A549 (cell line): ENCODE results near the gene ASXL2.

ENCODE experiments used
- EP300 ChIP-seq, 2 experiments: fragments of >200 bp; sonication (Bioruptor Twin); formaldehyde crosslinking; IDR thresholded peaks; 2 replicates in 1 of 2; 3 replicates in 1 of 2; pipeline ENCODE4 v1.6.1; 2016 to 2017
- NPAS2 ChIP-seq: fragments of 250-450 bp; sonication (Bioruptor Pico); IDR thresholded peaks from 2 replicates; pipeline ENCODE4 v1.8.0; 2022; ENCODE audit warnings: mild to moderate bottlenecking, moderate library complexity, borderline replicate concordance
- POLR2A ChIP-seq: IDR thresholded peaks from 2 replicates; pipeline ENCODE4 v1.6.1; 2012; ENCODE audit warnings: mild to moderate bottlenecking, low read length
- ZC3H11A ChIP-seq: fragments of 450-650 bp; IDR thresholded peaks from 2 replicates; pipeline ENCODE4 v1.6.1; 2014; ENCODE audit warnings: antibody characterized with exemption, mild to moderate bottlenecking
- ZNF302 ChIP-seq: fragments of 250-450 bp; sonication (Bioruptor Pico); IDR thresholded peaks from 2 replicates; pipeline ENCODE4 v1.9.0; 2021; ENCODE audit warnings: inconsistent platforms, mild to moderate bottlenecking, moderate library complexity
- TF ChIP-seq, protein P1 (sequence below): fragments of >200 bp; sonication (Bioruptor Twin); formaldehyde crosslinking; IDR thresholded peaks from 3 replicates; pipeline ENCODE4 v1.5.1; 2016
- TF ChIP-seq, protein P2 (sequence below): fragments of 450-650 bp; IDR thresholded peaks from 2 replicates; pipeline ENCODE4 v1.6.1; 2014; ENCODE audit warnings: antibody characterized with exemption
- TF ChIP-seq, protein P3 (sequence below): IDR thresholded peaks from 2 replicates; pipeline ENCODE4 v1.6.1; 2012

DNA sequence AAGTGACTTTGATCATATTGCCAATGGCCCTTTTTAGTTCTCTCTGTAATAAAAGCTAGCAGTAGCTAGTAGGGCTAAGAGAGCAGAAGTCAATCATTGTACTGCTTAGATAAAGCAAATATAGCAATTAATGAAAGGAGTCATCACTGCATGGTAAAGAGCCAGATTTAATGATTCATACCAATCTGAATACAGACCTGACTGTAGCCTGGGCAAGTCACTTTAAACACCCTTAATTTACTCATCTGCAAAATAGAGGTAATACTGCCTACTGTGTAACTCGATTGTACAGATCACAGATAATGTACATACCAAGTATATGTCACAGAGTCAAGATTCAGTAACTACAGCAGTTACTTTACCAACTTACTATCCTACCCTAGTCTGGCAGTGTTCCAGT, 63.6 kb downstream of the ASXL2 start:
- no peak for TF ChIP-seq NPAS2 (CRISPR knock-in tag)
- TF ChIP-seq, protein P1, sequence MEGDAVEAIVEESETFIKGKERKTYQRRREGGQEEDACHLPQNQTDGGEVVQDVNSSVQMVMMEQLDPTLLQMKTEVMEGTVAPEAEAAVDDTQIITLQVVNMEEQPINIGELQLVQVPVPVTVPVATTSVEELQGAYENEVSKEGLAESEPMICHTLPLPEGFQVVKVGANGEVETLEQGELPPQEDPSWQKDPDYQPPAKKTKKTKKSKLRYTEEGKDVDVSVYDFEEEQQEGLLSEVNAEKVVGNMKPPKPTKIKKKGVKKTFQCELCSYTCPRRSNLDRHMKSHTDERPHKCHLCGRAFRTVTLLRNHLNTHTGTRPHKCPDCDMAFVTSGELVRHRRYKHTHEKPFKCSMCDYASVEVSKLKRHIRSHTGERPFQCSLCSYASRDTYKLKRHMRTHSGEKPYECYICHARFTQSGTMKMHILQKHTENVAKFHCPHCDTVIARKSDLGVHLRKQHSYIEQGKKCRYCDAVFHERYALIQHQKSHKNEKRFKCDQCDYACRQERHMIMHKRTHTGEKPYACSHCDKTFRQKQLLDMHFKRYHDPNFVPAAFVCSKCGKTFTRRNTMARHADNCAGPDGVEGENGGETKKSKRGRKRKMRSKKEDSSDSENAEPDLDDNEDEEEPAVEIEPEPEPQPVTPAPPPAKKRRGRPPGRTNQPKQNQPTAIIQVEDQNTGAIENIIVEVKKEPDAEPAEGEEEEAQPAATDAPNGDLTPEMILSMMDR, result no peak
- TF ChIP-seq, protein P2, sequence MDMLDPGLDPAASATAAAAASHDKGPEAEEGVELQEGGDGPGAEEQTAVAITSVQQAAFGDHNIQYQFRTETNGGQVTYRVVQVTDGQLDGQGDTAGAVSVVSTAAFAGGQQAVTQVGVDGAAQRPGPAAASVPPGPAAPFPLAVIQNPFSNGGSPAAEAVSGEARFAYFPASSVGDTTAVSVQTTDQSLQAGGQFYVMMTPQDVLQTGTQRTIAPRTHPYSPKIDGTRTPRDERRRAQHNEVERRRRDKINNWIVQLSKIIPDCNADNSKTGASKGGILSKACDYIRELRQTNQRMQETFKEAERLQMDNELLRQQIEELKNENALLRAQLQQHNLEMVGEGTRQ, result no peak
- TF ChIP-seq POLR2A, result no peak
- no peak for TF ChIP-seq ZNF302 (CRISPR knock-in tag)
- TF ChIP-seq ZC3H11A, result no peak
- no peak for TF ChIP-seq EP300 (IDR thresholded peaks at IDR 0.05)
- TF ChIP-seq, protein P3, sequence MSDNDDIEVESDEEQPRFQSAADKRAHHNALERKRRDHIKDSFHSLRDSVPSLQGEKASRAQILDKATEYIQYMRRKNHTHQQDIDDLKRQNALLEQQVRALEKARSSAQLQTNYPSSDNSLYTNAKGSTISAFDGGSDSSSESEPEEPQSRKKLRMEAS, result no peak
